Esophagus (tissue), 2 donors: ENCODE results near the gene ERBB4. TPM values are rescaled to one million over a fixed set of nuclear protein-coding genes. Genes with fewer than 3 reads are reported as not detected.
"Not testable (repeated sequence)": the region's sequence is repeated elsewhere in the genome, so short reads cannot be mapped to it uniquely, and the experiment has no call there.

Experiments
- H3K27ac ChIP-seq, 2 donors: one replicate each; pipeline ENCODE4 v1.5.1; 2013; ENCODE audit warnings: low read depth in 2 of 2, mild to moderate bottlenecking in 2 of 2, inconsistent platforms in 1 of 2, low read length in 1 of 2, moderate library complexity in 1 of 2
- H3K27me3 ChIP-seq, 2 donors: one replicate each; pipeline ENCODE4 v1.6.1; 2013; ENCODE audit warnings: low read length in 2 of 2, control low read depth in 1 of 2, mild to moderate bottlenecking in 1 of 2; ENCODE audit not compliant: insufficient read depth in 2 of 2, control insufficient read depth in 1 of 2
- H3K36me3 ChIP-seq, 2 donors: one replicate each; pipeline ENCODE4 v1.6.1; 2013; ENCODE audit warnings: low read length in 1 of 2; ENCODE audit not compliant: control insufficient read depth in 2 of 2, insufficient read depth in 2 of 2
- H3K4me1 ChIP-seq, 2 donors: one replicate each; pipeline ENCODE4 v1.6.1; 2013; ENCODE audit warnings: low read length in 1 of 2; ENCODE audit not compliant: control insufficient read depth in 2 of 2, insufficient read depth in 2 of 2
- H3K4me3 ChIP-seq, 2 donors: one replicate each; pipeline ENCODE4 v1.5.1; 2013; ENCODE audit warnings: low read length in 2 of 2, mild to moderate bottlenecking in 2 of 2, low read depth in 1 of 2, moderate library complexity in 1 of 2
- H3K9me3 ChIP-seq, 2 donors: one replicate each; pipeline ENCODE4 v1.6.1; 2013; ENCODE audit warnings: mild to moderate bottlenecking in 2 of 2, low read depth in 1 of 2, low read length in 1 of 2, moderate library complexity in 1 of 2; ENCODE audit not compliant: control insufficient read depth in 2 of 2, insufficient read depth in 1 of 2
- WGBS, 2 donors: extraction: QIAGEN DNeasy Blood & Tissue Kit; methylation state at CpG; one replicate each; pipeline ENCODE4 v1.1.7; 2013; 5-methylcytosine and 5-hydroxymethylcytosine counted together
- polyA plus RNA-seq, 2 donors: library from polyadenylated mRNA; stranded (reverse); fragments of 200-250 nt; gene quantifications; one replicate each; pipeline ENCODE4 v1.2.3, GENCODE V29; 2013
- donor health status: healthy with polysubstance abuse.
- donor health status: Bipolar disorder and iron deficiency.

The ERBB4 gene
- polyA plus RNA-seq, 2 donors, result under 0.01 to 0.06 TPM

DNA sequence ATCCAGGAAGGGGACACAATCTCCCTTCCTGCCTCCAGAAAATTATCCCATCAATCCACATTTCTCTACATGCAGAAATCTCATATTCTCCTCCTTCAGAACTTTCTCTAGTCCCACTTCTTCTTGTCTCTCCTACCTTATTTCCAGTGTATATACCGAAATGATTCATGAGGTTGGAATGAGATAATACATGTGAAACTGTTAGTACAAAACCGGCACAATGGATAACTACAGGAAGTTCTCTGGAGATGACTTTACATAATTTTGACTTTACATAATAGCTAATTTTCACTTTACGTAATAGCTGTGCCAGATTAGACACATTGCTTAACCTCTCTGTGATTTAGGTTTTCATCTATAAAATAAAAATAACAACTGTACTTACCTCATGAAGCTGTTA lies 801.3 kb downstream of the ERBB4 start:
- Histone ChIP-seq H3K4me1 (no peaks in the 10 kb centered on the region), H3K4me3 (no peak overlapping the region), H3K27ac (no peak overlapping the region), H3K36me3 (no peaks in the 10 kb centered on the region), H3K9me3 (no peaks in the 10 kb centered on the region), H3K27me3 (no peaks in the 10 kb centered on the region)
- WGBS, 2 donors, result 43 to 54% methylated on average over 3 of the region's 3 CpGs

- Histone ChIP-seq H3K4me3 (no peak overlapping the region), H3K27ac (no peak overlapping the region), H3K4me1 (no peaks in the 10 kb centered on the region), H3K9me3 (no peaks in the 10 kb centered on the region), H3K36me3 (no peaks in the 10 kb centered on the region), H3K27me3 (no peaks in the 10 kb centered on the region)
- WGBS, 2 donors, result 61 to 69% methylated on average over 2 of the region's 2 CpGs
These were observed 808.4 kb downstream of the ERBB4 start for GRCh38 chr2:211730215-211730614.

- no peak overlapping the region for H3K4me3 ChIP-seq
- no peaks in the 10 kb centered on the region for H3K9me3 ChIP-seq
- H3K36me3 ChIP-seq, result no peaks in the 10 kb centered on the region
- H3K27ac ChIP-seq, result no peak overlapping the region
- no peaks in the 10 kb centered on the region for H3K27me3 ChIP-seq
- H3K4me1 ChIP-seq, result no peaks in the 10 kb centered on the region
These were observed 809.2 kb downstream of the ERBB4 start for GRCh38 chr2:211729433-211729832.

- Histone ChIP-seq H3K27ac (no peak overlapping the region), H3K4me1 (no peaks in the 10 kb centered on the region), H3K27me3 (no peaks in the 10 kb centered on the region), H3K9me3 (no peaks in the 10 kb centered on the region), H3K36me3 (no peaks in the 10 kb centered on the region), H3K4me3 (no peak overlapping the region)
- WGBS, 2 donors, result 85 to 89% methylated on average over 5 of the region's 5 CpGs
These were observed 813.7 kb downstream of the ERBB4 start for GRCh38 chr2:211724933-211725332.

GRCh38 chr2:211723398-211723797 lies 815.2 kb downstream of the ERBB4 start:
- Histone ChIP-seq H3K27ac (no peak overlapping the region), H3K4me1 (no peaks in the 10 kb centered on the region), H3K9me3 (no peaks in the 10 kb centered on the region), H3K27me3 (no peaks in the 10 kb centered on the region), H3K4me3 (no peak overlapping the region), H3K36me3 (no peaks in the 10 kb centered on the region)
- 41 to 83% methylated on average over 1 of the region's 1 CpG for WGBS, 2 donors

- no peaks in the 10 kb centered on the region for H3K36me3 ChIP-seq
- H3K4me3 ChIP-seq, result no peak overlapping the region
- 84 to 90% methylated on average over 2 of the region's 2 CpGs for WGBS, 2 donors
- no peaks in the 10 kb centered on the region for H3K27me3 ChIP-seq
- no peaks in the 10 kb centered on the region for H3K9me3 ChIP-seq
- no peaks in the 10 kb centered on the region for H3K4me1 ChIP-seq
- H3K27ac ChIP-seq, result no peak overlapping the region
These were observed 815.7 kb downstream of the ERBB4 start for GRCh38 chr2:211722928-211723327.

- H3K36me3 ChIP-seq, H3K4me3 ChIP-seq, H3K9me3 ChIP-seq, H3K27ac ChIP-seq, H3K27me3 ChIP-seq, H3K4me1 ChIP-seq: not testable (repeated sequence)
- 92 to 95% methylated on average over 9 of the region's 9 CpGs for WGBS, 2 donors
These were observed 816.7 kb downstream of the ERBB4 start for GRCh38 chr2:211721874-211722273.

DNA sequence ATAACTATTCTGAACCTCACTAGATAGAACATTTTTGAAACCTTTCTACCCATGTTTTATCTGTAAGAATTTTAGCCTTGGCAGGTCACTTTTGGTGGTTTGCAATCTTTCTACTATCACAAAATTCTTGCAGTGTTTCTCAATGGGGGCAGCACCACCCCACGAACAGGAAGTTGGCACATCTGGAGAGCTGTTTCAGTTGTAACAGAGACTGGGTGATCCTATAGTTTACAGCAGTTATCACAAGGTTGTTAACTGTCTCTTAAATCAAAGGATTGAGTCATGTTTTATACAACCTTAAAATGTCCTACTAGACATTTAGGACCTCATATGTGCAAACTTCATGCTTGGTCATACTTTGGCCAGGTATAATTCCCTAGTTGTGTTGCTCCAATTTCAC lies 829.2 kb downstream of the ERBB4 start:
- Histone ChIP-seq H3K27ac (no peak overlapping the region), H3K27me3 (no peaks in the 10 kb centered on the region)
- WGBS, 2 donors, result 41 to 47% methylated on average over 1 of the region's 1 CpG

DNA sequence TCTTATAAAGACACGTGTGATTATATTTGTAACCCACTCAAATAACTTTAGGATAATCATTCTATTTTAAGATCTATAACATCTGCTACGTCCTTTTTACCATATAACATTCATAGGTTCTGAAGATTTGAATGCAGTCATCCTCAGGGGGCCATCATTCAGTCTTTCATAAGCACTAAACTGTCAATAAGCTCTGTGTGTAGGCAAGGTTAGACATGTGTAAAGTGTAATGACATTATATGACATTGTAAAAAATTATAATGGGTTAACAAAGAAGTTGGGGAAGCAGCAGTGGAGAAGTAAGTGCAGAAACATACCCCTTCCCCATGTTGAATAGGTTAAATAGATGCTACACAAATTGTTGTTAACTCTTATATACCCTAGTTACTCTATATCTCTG lies 845.9 kb downstream of the ERBB4 start:
- no peak overlapping the region for H3K27ac ChIP-seq
- 70 to 71% methylated on average over 2 of the region's 2 CpGs for WGBS, 2 donors
- no peaks in the 10 kb centered on the region for H3K4me1 ChIP-seq
- H3K9me3 ChIP-seq, result no peaks in the 10 kb centered on the region
- H3K36me3 ChIP-seq, result no peaks in the 10 kb centered on the region
- no peaks in the 10 kb centered on the region for H3K27me3 ChIP-seq
- H3K4me3 ChIP-seq, result no peak overlapping the region

More for the DNA sequence above, 829.2 kb downstream of the ERBB4 start:
- H3K36me3 ChIP-seq, result no peaks in the 10 kb centered on the region
- H3K4me3 ChIP-seq, result no peak overlapping the region
- no peaks in the 10 kb centered on the region for H3K4me1 ChIP-seq
- H3K9me3 ChIP-seq, result no peaks in the 10 kb centered on the region

- Histone ChIP-seq H3K27ac (no peak overlapping the region), H3K9me3 (no peaks in the 10 kb centered on the region), H3K4me1 (no peaks in the 10 kb centered on the region), H3K27me3 (no peaks in the 10 kb centered on the region), H3K36me3 (no peaks in the 10 kb centered on the region), H3K4me3 (no peak overlapping the region)
- 69 to 72% methylated on average over 1 of the region's 1 CpG for WGBS, 2 donors
These were observed 847.9 kb downstream of the ERBB4 start for GRCh38 chr2:211690736-211691135.
